Small intestine (tissue), 7 donors: Measurements from ENCODE around the gene KIF5C. TPM values are rescaled to one million over a fixed set of nuclear protein-coding genes. Genes with fewer than 3 reads are reported as not detected.

Source experiments
- DNase-seq, 2 donors: peaks; one replicate each; pipeline versions ENCODE4 v3.0.0 to v3.0.0-alpha.2; 2013
- FAIRE-seq: peaks from 2 replicates; lab custom pipeline; 2012; peaks lifted over from hg19 to GRCh38; lab: Jason Lieb, UNC
- H3K27ac ChIP-seq, 3 donors: one replicate each; pipeline ENCODE4 v1.5.1; 2013; ENCODE audit warnings: low read length in 2 of 3, mild to moderate bottlenecking in 2 of 3, control low read depth in 1 of 3, inconsistent platforms in 1 of 3, low read depth in 1 of 3, moderate library complexity in 1 of 3
- H3K27me3 ChIP-seq, 3 donors: one replicate each; pipeline ENCODE4 v1.6.1; 2013; ENCODE audit warnings: low read length in 3 of 3, inconsistent platforms in 1 of 3; ENCODE audit not compliant: control insufficient read depth in 3 of 3, insufficient read depth in 3 of 3
- H3K36me3 ChIP-seq, 3 donors: one replicate each; pipeline ENCODE4 v1.6.1; 2013; ENCODE audit warnings: low read length in 3 of 3, inconsistent platforms in 1 of 3, low read depth in 1 of 3, mild to moderate bottlenecking in 1 of 3, moderate library complexity in 1 of 3; ENCODE audit not compliant: control insufficient read depth in 3 of 3, insufficient read depth in 2 of 3
- H3K4me1 ChIP-seq, 3 donors: one replicate each; pipeline ENCODE4 v1.6.1; 2013; ENCODE audit warnings: low read length in 2 of 3, inconsistent platforms in 1 of 3, low read depth in 1 of 3, mild to moderate bottlenecking in 1 of 3, moderate library complexity in 1 of 3; ENCODE audit not compliant: control insufficient read depth in 3 of 3, insufficient read depth in 2 of 3
- H3K4me3 ChIP-seq, 3 donors: one replicate each; pipeline ENCODE4 v1.5.1; 2013; ENCODE audit warnings: low read length in 3 of 3, control low read depth in 1 of 3, inconsistent platforms in 1 of 3, low read depth in 1 of 3, mild to moderate bottlenecking in 1 of 3, moderate library complexity in 1 of 3
- H3K9me3 ChIP-seq, 2 donors: one replicate each; pipeline ENCODE4 v1.6.1; 2013; ENCODE audit warnings: low read depth in 1 of 2, low read length in 1 of 2; ENCODE audit not compliant: control insufficient read depth in 2 of 2, insufficient read depth in 1 of 2
- WGBS, 3 donors: extraction: QIAGEN DNeasy Blood & Tissue Kit; methylation state at CpG; one replicate each; pipeline ENCODE4 v1.1.7; 2013; 5-methylcytosine and 5-hydroxymethylcytosine counted together
- polyA plus RNA-seq, 4 donors: library from polyadenylated mRNA; stranded (reverse) in 3 of 4; unstranded in 1 of 4; fragments of 200-250 nt in 3 of 4; fragments of 120-200 nt in 1 of 4; gene quantifications; one replicate each; pipeline versions ENCODE4 v1.2.1 to v1.2.3, GENCODE V29; 2013
- donor health status: healthy with polysubstance abuse.
- donor health status: control.
- donor health status: control.
- donor health status: Bipolar disorder and iron deficiency.
- donor health status: healthy.

KIF5C gene
- polyA plus RNA-seq, 4 donors: 0.22 to 6.4 (median 2.4) TPM

DNA sequence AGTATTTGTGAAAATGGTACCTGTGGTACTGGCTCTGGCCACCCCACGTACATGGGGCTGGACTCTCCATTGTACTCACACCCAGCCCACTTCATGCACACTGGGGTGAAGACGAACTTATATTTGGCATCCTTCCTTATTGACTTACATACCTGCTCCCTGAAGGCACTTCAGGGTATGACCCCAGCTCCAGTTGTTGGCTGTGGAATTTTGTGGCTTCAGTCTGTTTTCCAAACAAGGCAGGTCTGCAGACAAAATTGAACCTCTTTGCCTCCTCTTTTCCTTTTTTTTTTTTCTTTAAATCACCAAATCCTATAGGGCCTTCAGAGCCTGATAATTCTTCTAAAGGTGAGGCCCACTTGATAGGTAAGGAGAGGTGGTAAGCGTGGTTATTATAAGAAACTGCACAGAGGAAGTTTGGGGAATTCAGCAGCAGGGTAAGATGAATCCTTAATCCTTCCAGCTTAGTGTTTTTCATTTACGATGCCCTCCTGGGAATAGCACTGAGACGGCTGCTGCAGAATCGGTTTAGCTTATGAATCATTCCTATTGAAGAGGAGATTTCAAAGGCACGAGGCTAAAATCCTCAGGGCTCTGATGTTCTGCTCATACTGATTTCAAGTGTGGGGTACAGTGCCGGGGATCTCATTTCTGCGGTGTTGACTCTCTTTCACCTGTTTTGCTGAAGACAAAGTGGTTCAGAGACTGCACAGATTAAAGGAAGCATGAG is 55.2 kb downstream of the KIF5C start:
- Histone ChIP-seq H3K4me1 (peaks cover 0 to 10% (median 0%) of the 10 kb centered on the region in 3 donors), H3K9me3 (no peaks in the 10 kb centered on the region), H3K4me3 (no peak overlapping the region), H3K27ac (no peak overlapping the region), H3K36me3 (no peaks in the 10 kb centered on the region), H3K27me3 (no peaks in the 10 kb centered on the region)
- WGBS, 3 donors: 75 to 83% (median 77%) methylated on average over 9 of the region's 9 CpGs
- DNase-seq (peak in 1 of 2 donors; percentile 11), FAIRE-seq (no peak)

DNA sequence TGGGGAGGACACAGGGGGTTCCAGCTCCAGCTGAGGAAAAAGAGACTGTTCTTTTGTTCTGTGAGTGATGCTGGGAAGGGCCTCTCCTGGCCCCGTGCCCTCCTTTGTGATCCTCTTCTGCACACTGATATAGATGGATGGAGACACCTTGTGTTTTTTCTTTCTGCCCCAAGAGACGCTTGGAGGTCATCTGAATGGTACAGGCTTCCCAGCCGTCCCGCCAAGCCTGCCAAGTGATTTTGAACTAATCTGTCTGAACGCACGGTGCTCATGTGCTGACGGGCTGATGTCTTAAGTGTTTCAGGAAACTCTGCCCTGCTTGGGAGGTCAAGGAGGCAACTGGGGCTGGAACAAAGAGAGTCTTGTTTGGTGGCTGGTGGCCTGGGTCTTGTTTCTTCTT is 57.5 kb downstream of the KIF5C start:
- FAIRE-seq (no peak), DNase-seq (no peak)
- Histone ChIP-seq H3K4me3 (no peak overlapping the region), H3K27me3 (no peaks in the 10 kb centered on the region), H3K27ac (no peak overlapping the region), H3K4me1 (peaks cover 0 to 5% (median 0%) of the 10 kb centered on the region in 3 donors), H3K9me3 (no peaks in the 10 kb centered on the region), H3K36me3 (no peaks in the 10 kb centered on the region)
- 45 to 64% (median 54%) methylated on average over 7 of the region's 7 CpGs for WGBS, 3 donors

DNA sequence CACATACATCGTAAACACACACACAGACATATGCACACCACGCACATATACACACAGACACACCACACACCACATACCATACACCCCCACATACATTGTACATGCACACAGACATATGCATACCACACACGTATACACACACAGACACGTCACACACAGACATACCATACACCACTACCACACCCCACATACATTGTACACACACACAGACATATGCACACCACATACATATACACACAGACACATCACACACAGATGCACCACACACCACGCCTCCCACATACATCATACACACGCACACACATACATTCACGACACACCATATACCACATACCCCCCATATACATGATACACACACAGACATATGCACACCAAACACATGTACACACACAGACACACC is 58.4 kb downstream of the KIF5C start:
- DNase-seq: no peak
- no peak for FAIRE-seq
- 93 to 96% (median 96%) methylated on average over 7 of the region's 7 CpGs for WGBS, 3 donors
- no peaks in the 10 kb centered on the region for H3K36me3 ChIP-seq
- no peaks in the 10 kb centered on the region for H3K9me3 ChIP-seq
- no peak overlapping the region for H3K27ac ChIP-seq
- no peak overlapping the region for H3K4me3 ChIP-seq
- peaks cover 0 to 1% (median 0%) of the 10 kb centered on the region in 3 donors for H3K4me1 ChIP-seq
- no peaks in the 10 kb centered on the region for H3K27me3 ChIP-seq

DNA sequence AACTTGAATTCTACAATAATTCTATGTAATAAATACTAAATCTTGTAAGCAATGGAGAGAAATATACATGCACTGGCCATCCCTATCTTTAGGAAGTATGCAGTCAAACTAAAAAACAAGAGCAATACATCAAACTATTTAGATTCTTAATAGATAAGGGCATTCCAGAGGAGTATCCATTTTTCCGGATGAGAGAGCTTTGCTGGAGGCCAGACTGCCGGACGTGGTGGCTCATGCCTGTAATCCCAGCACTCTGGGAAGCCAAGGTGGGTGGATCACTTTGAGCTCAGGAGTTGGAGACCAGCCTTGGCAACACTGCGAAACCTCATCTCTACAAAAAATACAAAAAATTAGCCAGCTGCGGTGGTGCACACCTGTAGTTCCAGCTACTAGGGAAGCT is 60.8 kb downstream of the KIF5C start:
- WGBS, 3 donors: 73 to 80% (median 77%) methylated on average over 5 of the region's 5 CpGs
- Histone ChIP-seq H3K36me3 (no peaks in the 10 kb centered on the region), H3K9me3 (no peaks in the 10 kb centered on the region), H3K4me1 (no peaks in the 10 kb centered on the region), H3K4me3 (no peak overlapping the region), H3K27me3 (no peaks in the 10 kb centered on the region), H3K27ac (no peak overlapping the region)
- DNase-seq (no peak), FAIRE-seq (no peak)

DNA sequence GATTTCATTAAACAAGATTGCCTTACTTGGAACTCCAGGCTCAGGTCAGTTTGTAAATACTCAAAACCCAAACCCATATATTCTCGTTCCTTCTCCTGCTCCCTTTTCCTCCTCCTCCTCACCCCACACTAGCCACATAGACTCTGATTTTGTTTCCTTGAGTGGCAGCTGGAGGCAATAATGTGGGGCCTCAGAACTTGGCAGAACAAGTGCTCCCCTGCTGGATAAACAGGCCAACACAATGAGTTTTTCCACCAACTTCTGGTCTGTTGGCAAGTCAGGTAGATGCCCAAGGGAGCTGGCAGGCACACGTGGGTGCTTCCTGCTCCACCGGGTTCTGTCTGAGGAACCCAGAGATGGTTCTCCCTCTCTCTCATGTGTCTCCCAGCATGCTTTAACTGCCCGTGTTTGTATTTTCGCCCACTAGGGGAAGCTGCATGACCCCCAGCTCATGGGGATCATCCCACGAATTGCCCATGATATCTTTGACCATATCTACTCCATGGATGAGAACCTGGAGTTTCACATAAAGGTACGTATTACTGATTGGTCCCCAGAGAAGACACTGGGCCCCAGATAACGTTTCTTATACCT is 61.9 kb downstream of the KIF5C start:
- no peak overlapping the region for H3K4me3 ChIP-seq
- whole genome bisulfite sequencing, 3 donors: 69 to 82% (median 71%) methylated on average over 8 of the region's 8 CpGs
- FAIRE-seq (no peak), DNase-seq (peak in 1 of 2 donors; percentile 1)
- H3K27ac ChIP-seq: no peak overlapping the region
- no peaks in the 10 kb centered on the region for H3K27me3 ChIP-seq
- H3K4me1 ChIP-seq: no peaks in the 10 kb centered on the region
- H3K9me3 ChIP-seq: no peaks in the 10 kb centered on the region
- no peaks in the 10 kb centered on the region for H3K36me3 ChIP-seq

DNA sequence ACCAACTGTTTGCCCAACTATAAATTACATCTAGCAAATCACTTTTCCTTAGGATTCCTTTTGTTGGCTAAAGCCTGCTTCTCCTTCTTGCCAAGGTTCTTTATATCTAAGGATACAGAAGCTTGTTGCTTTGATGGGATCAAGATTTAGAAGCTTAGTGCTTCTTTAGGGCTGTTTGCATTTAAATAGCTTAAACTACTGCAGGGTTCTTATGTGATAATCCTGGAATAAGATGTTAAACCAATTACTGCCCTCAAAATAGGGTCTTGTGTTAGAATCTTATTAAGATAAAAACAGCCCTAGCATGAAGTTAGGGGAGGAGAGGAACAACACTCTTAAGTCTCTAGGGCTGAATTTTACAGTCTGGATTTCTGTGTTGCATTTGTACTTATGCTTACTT is 64.2 kb downstream of the KIF5C start:
- H3K4me3 ChIP-seq: no peak overlapping the region
- H3K36me3 ChIP-seq: no peaks in the 10 kb centered on the region
- no peak for DNase-seq
- H3K4me1 ChIP-seq: no peaks in the 10 kb centered on the region
- no peaks in the 10 kb centered on the region for H3K27me3 ChIP-seq
- H3K9me3 ChIP-seq: no peaks in the 10 kb centered on the region
- FAIRE-seq: no peak
- no peak overlapping the region for H3K27ac ChIP-seq

DNA sequence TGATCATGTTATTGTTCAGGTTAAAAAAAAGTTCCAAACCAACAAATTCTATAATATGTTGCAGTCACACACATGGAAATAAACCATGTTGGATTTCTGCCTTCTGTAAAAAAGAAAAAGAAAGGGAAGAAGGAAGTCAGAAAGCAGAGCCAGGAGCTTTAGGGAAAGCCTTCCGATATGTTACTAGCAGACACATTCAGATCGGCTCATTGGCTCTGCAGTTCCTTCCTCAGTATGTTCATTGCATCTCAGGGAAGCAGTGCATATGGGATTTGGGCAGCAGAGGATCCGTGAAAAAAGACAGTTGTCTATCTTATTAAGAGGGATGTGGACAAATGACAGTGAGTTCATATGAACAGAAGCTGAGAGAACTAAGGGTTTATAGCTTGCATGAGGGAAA is 68.1 kb downstream of the KIF5C start:
- Histone ChIP-seq H3K36me3 (peaks cover 0 to 3% (median 0%) of the 10 kb centered on the region in 3 donors), H3K4me3 (no peak overlapping the region), H3K27ac (no peak overlapping the region), H3K27me3 (no peaks in the 10 kb centered on the region), H3K9me3 (peaks cover 0 to 2% of the 10 kb centered on the region in 2 donors), H3K4me1 (no peaks in the 10 kb centered on the region)
- FAIRE-seq: no peak
- DNase-seq: no peak
- 82 to 91% (median 90%) methylated on average over 3 of the region's 3 CpGs for WGBS, 3 donors

DNA sequence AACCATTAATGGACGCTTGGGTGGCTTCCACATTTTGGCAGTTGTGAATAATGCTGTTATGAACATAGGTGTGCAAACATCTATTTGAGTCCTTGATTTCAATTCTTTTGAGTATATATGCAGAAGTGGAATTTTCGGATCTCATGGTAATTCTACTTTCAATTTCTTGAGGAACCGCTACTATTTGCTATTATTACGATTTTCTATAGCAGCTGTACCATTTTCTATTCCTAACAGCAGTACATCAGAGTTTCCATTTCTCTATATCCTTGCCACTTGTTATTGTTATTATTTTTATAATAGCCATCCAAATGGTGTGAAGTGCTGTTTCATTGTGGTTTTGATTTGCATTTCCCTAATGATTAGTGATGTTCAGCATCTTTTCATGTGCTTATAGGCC is 69.5 kb downstream of the KIF5C start:
- no peak overlapping the region for H3K27ac ChIP-seq
- WGBS, 3 donors: 63 to 89% (median 76%) methylated on average over 4 of the region's 4 CpGs
- no peak for FAIRE-seq
- peaks cover 0 to 3% (median 0%) of the 10 kb centered on the region in 3 donors for H3K36me3 ChIP-seq
- H3K4me1 ChIP-seq: no peaks in the 10 kb centered on the region
- H3K9me3 ChIP-seq: peaks cover 0 to 2% of the 10 kb centered on the region in 2 donors
- DNase-seq: no peak
- no peaks in the 10 kb centered on the region for H3K27me3 ChIP-seq
- H3K4me3 ChIP-seq: no peak overlapping the region
